ENCODE data around the gene CFP. TPM values are rescaled to one million over a fixed set of nuclear protein-coding genes. Genes with fewer than 3 reads are reported as not detected.
A peak's percentile ranks its signal among the peaks of the same experiment; 100 is the strongest.

Gene CFP
- polyA plus RNA-seq, 1 of the 3 experiments (the other 2 are of a cell fraction): 0.03 TPM

- peaks cover 9% of the 10 kb centered on the region; the same call in 1 of the 2 replicates for H3K27me3 ChIP-seq (ENCODE audit: insufficient read depth)
- peak overlapping the region; percentile 63 for H3K4me2 ChIP-seq
- no peak overlapping the region for H2AFZ ChIP-seq (ENCODE audit: low read depth)
- peaks cover 14% of the 10 kb centered on the region; the same call in 1 of the 2 replicates for H3K79me2 ChIP-seq (ENCODE audit: insufficient read depth)
- peak overlapping the region; percentile 31; the same call in 1 of the 2 replicates for H3K9ac ChIP-seq
- ChIA-PET POLR2A (interaction anchor here (1.2 kb wide), 1 partner anchor 26 kb away, joined by 4 read pairs; no protein-coding TSS in a partner anchor), CTCF (no interaction called here)
- TF ChIP-seq MXI1 (IDR thresholded peaks at IDR 0.05; ENCODE audit: low read depth, low read length) (no peak), USF1 (IDR thresholded peaks at IDR 0.05; ENCODE audit: borderline replicate concordance, low read depth) (no peak), FOXM1 (IDR thresholded peaks at IDR 0.05; ENCODE audit: low read depth) (no peak), GATA2 (CRISPR knock-in tag; IDR thresholded peaks at IDR 0.05) (no peak), GABPA (IDR thresholded peaks at IDR 0.05; ENCODE audit: low read depth) (no peak)
- DNase-seq: no peak
- H3K9me3 ChIP-seq: no peaks in the 10 kb centered on the region
- H3F3A ChIP-seq (replicated peaks; ENCODE audit: insufficient read depth): no peaks in the 10 kb centered on the region
- H3K4me3 ChIP-seq (ENCODE audit: low read depth in 2 of 2, low read length in 1 of 2): peak overlapping the region; percentile 63 to 67; a peak in 3 of 4 replicates
- no peaks in the 10 kb centered on the region for H3K9me2 ChIP-seq
- H3K27ac ChIP-seq (ENCODE audit: low read depth in 2 of 2, low read length in 1 of 2): no peak overlapping the region; a peak in 1 of 4 replicates
- no peaks in the 10 kb centered on the region for H4K20me1 ChIP-seq (ENCODE audit: insufficient read depth)
- WGBS (ENCODE audit: low lambda C conversion rate): 30% methylated on average over 11 of the region's 11 CpGs
- H3K36me3 ChIP-seq (replicated peaks in 1 of 2; ENCODE audit: control insufficient read depth in 1 of 2, insufficient read depth in 2 of 2, low read length in 1 of 2): peaks cover 3 to 10% of the 10 kb centered on the region in 2 experiments
- H3K4me1 ChIP-seq (ENCODE audit: control insufficient read depth in 1 of 2, insufficient read depth in 2 of 2, low read depth in 1 of 2, low read length in 1 of 2): peaks cover 4 to 8% of the 10 kb centered on the region in 2 experiments; a peak in 1 of 4 replicates
These were observed 20.0 kb upstream of the CFP start for GRCh38 chrX:47649781-47650163.

GRCh38 chrX:47649271-47649670 is 19.5 kb upstream of the CFP start:
- ChIA-PET POLR2A (no interaction called here), CTCF (no interaction called here)
- no peaks in the 10 kb centered on the region for H3K9me2 ChIP-seq
- peak overlapping the region; percentile 31; the same call in 1 of the 2 replicates for H3K9ac ChIP-seq
- peak overlapping the region; percentile 63 for H3K4me2 ChIP-seq
- H3K79me2 ChIP-seq (ENCODE audit: insufficient read depth): peaks cover 14% of the 10 kb centered on the region; the same call in 1 of the 2 replicates
- peaks cover 4 to 8% of the 10 kb centered on the region in 2 experiments; a peak in 1 of 4 replicates for H3K4me1 ChIP-seq (ENCODE audit: control insufficient read depth in 1 of 2, insufficient read depth in 2 of 2, low read depth in 1 of 2, low read length in 1 of 2)
- 36% methylated on average over 8 of the region's 8 CpGs for WGBS (ENCODE audit: low lambda C conversion rate)
- H3K9me3 ChIP-seq: no peaks in the 10 kb centered on the region
- peak overlapping the region; percentile 49 to 67; a peak in 3 of 4 replicates for H3K4me3 ChIP-seq (ENCODE audit: low read depth in 2 of 2, low read length in 1 of 2)
- no peaks in the 10 kb centered on the region for H3F3A ChIP-seq (replicated peaks; ENCODE audit: insufficient read depth)
- H2AFZ ChIP-seq (ENCODE audit: low read depth): no peak overlapping the region
- peaks cover 3 to 10% of the 10 kb centered on the region in 2 experiments for H3K36me3 ChIP-seq (replicated peaks in 1 of 2; ENCODE audit: control insufficient read depth in 1 of 2, insufficient read depth in 2 of 2, low read length in 1 of 2)
- TF ChIP-seq GABPA (IDR thresholded peaks at IDR 0.05; ENCODE audit: low read depth): no peak
- no peak for TF ChIP-seq ELF1 (IDR thresholded peaks at IDR 0.05)
- no peaks in the 10 kb centered on the region for H4K20me1 ChIP-seq (ENCODE audit: insufficient read depth)
- peaks cover 9% of the 10 kb centered on the region; the same call in 1 of the 2 replicates for H3K27me3 ChIP-seq (ENCODE audit: insufficient read depth)
- no peak for DNase-seq
- H3K27ac ChIP-seq (ENCODE audit: low read depth in 2 of 2, low read length in 1 of 2): no peak overlapping the region; a peak in 1 of 4 replicates

- Histone ChIP-seq H3K9ac (0 out of 2 replicates have a peak overlapping the region, but pooled peaks have one; percentile 21), H4K20me1 (ENCODE audit: insufficient read depth) (no peaks in the 10 kb centered on the region)
These were observed 18.6 kb upstream of the CFP start for GRCh38 chrX:47648376-47648775.

More at GRCh38 chrX:47648376-47648775, 18.6 kb upstream of the CFP start:
- 72% methylated on average over 2 of the region's 2 CpGs for WGBS (ENCODE audit: low lambda C conversion rate)
- Histone ChIP-seq H3F3A (replicated peaks; ENCODE audit: insufficient read depth) (no peaks in the 10 kb centered on the region), H3K4me1 (ENCODE audit: control insufficient read depth in 1 of 2, insufficient read depth in 2 of 2, low read depth in 1 of 2, low read length in 1 of 2) (peaks cover 4 to 8% of the 10 kb centered on the region in 2 experiments; a peak in 1 of 4 replicates), H3K9me2 (no peaks in the 10 kb centered on the region), H3K27ac (ENCODE audit: low read depth in 2 of 2, low read length in 1 of 2) (no peak overlapping the region), H3K4me3 (ENCODE audit: low read depth in 2 of 2, low read length in 1 of 2) (no peak overlapping the region), H3K4me2 (peak overlapping the region; percentile 63; the same call in 1 of the 2 replicates), H3K36me3 (replicated peaks in 1 of 2; ENCODE audit: control insufficient read depth in 1 of 2, insufficient read depth in 2 of 2, low read length in 1 of 2) (peaks cover under 1 to 4% of the 10 kb centered on the region in 2 experiments), H3K79me2 (ENCODE audit: insufficient read depth) (peaks cover 14% of the 10 kb centered on the region; the same call in 1 of the 2 replicates), H2AFZ (ENCODE audit: low read depth) (no peak overlapping the region), H3K27me3 (ENCODE audit: insufficient read depth) (peaks cover 9% of the 10 kb centered on the region; the same call in 1 of the 2 replicates), H3K9me3 (no peaks in the 10 kb centered on the region)
- no peak for TF ChIP-seq MEF2A (IDR thresholded peaks at IDR 0.05; ENCODE audit: borderline replicate concordance, low read depth)
- TF ChIP-seq FOSL2 (IDR thresholded peaks at IDR 0.05; ENCODE audit: borderline replicate concordance, low read depth): no peak
- no peak for TF ChIP-seq CHD2 (IDR thresholded peaks at IDR 0.05; ENCODE audit: low read length, partially characterized antibody)
- no peak for TF ChIP-seq MAX (IDR thresholded peaks at IDR 0.05; ENCODE audit: low read depth)
- TF ChIP-seq NRF1 (IDR thresholded peaks at IDR 0.05; ENCODE audit: low read depth, low read length): no peak
- TF ChIP-seq GATA2 (CRISPR knock-in tag; IDR thresholded peaks at IDR 0.05): no peak
- no peak for TF ChIP-seq RXRA (IDR thresholded peaks at IDR 0.05; ENCODE audit: borderline replicate concordance, low read depth)
- POLR2A ChIA-PET: no interaction called here
- CTCF ChIA-PET: no interaction called here
- no peak for DNase-seq
